ENCODE measurements around the gene KCTD16.

The KCTD16 gene

GRCh38 chr5:144333336-144333920, 162.8 kb downstream of the KCTD16 start:
- DNase-seq (ENCODE audit: low spot score) = no peak

GRCh38 chr5:144335561-144335960, 164.9 kb downstream of the KCTD16 start:
- DNase-seq (ENCODE audit: low spot score) = no peak

- no peak for DNase-seq (ENCODE audit: low spot score)
Observed at GRCh38 chr5:144336191-144336961, 165.7 kb downstream of the KCTD16 start.

GRCh38 chr5:144352330-144352729, 181.7 kb downstream of the KCTD16 start:
- DNase-seq (ENCODE audit: low spot score) = no peak

- DNase-seq (ENCODE audit: low spot score) = no peak
Observed at GRCh38 chr5:144352732-144353317, 182.2 kb downstream of the KCTD16 start.

- DNase-seq (ENCODE audit: low spot score) = no peak
Observed at GRCh38 chr5:144356489-144356888, 185.8 kb downstream of the KCTD16 start.

- no peak for DNase-seq (ENCODE audit: low spot score)
Observed at GRCh38 chr5:144361406-144361805, 190.7 kb downstream of the KCTD16 start.

- DNase-seq (ENCODE audit: low spot score) = no peak
Observed at GRCh38 chr5:144365885-144366284, 195.2 kb downstream of the KCTD16 start.

- DNase-seq (ENCODE audit: low spot score) = no peak
Observed at GRCh38 chr5:144367991-144368390, 197.3 kb downstream of the KCTD16 start.

- no peak for DNase-seq (ENCODE audit: low spot score)
Observed at GRCh38 chr5:144368556-144368955, 197.9 kb downstream of the KCTD16 start.

GRCh38 chr5:144369006-144369405, 198.3 kb downstream of the KCTD16 start:
- DNase-seq (ENCODE audit: low spot score) = no peak

GRCh38 chr5:144370273-144370672, 199.6 kb downstream of the KCTD16 start:
- DNase-seq (ENCODE audit: low spot score) = no peak

GRCh38 chr5:144374637-144375036, 204.0 kb downstream of the KCTD16 start:
- DNase-seq (ENCODE audit: low spot score) = no peak

GRCh38 chr5:144377207-144377606, 206.5 kb downstream of the KCTD16 start:
- no peak for DNase-seq (ENCODE audit: low spot score)

GRCh38 chr5:144378681-144379080, 208.0 kb downstream of the KCTD16 start:
- no peak for DNase-seq (ENCODE audit: low spot score)

GRCh38 chr5:144385597-144385996, 214.9 kb downstream of the KCTD16 start:
- DNase-seq (ENCODE audit: low spot score) = no peak

GRCh38 chr5:144386315-144386714, 215.6 kb downstream of the KCTD16 start:
- DNase-seq (ENCODE audit: low spot score) = no peak

- no peak for DNase-seq (ENCODE audit: low spot score)
Observed at GRCh38 chr5:144390133-144390532, 219.5 kb downstream of the KCTD16 start.

- DNase-seq (ENCODE audit: low spot score) = no peak
Observed at GRCh38 chr5:144391044-144391443, 220.4 kb downstream of the KCTD16 start.

GRCh38 chr5:144393641-144394435, 223.2 kb downstream of the KCTD16 start:
- DNase-seq (ENCODE audit: low spot score) = no peak

GRCh38 chr5:144395704-144396103, 225.0 kb downstream of the KCTD16 start:
- no peak for DNase-seq (ENCODE audit: low spot score)

GRCh38 chr5:144403058-144403457, 232.4 kb downstream of the KCTD16 start:
- no peak for DNase-seq (ENCODE audit: low spot score)
